H1 (cell line): ENCODE measurements around the gene TRAPPC5. TPM values are rescaled to one million over a fixed set of nuclear protein-coding genes. Genes with fewer than 3 reads are reported as not detected.

Experiments
- CTCF ChIA-PET: fragments of 300-600 bp; sonication (Branson Sonifier 250); formaldehyde crosslinking; loops from one replicate; lab custom pipeline; 2021; ENCODE audit not compliant: partially characterized antibody; lab: Charles Lee
- POLR2A ChIA-PET: fragments of 300-600 bp; sonication (Branson Sonifier 250); formaldehyde crosslinking; loops from one replicate; lab custom pipeline; 2021; ENCODE audit warnings: inconsistent platforms; ENCODE audit not compliant: partially characterized antibody; lab: Charles Lee
- DNase-seq, 2 experiments: peaks; one replicate each; pipeline versions ENCODE4 v3.0.0 to v3.0.0-alpha.2; 2010 to 2022; ENCODE audit warnings: low spot score in 2 of 2, low read depth in 1 of 2, mixed read lengths in 1 of 2
- FAIRE-seq: peaks from 2 replicates; lab custom pipeline; 2011; peaks lifted over from hg19 to GRCh38; lab: Jason Lieb, UNC
- H2AFZ ChIP-seq: 2 replicates; pipeline ENCODE4 v1.8.1; 2012; ENCODE audit warnings: low read length, inconsistent platforms
- H2AK5ac ChIP-seq: 2 replicates; pipeline ENCODE4 v1.6.1; 2013; ENCODE audit warnings: low read depth, low read length
- H2BK120ac ChIP-seq: replicated peaks from 2 replicates; pipeline ENCODE3; 2013; ENCODE audit warnings: low read depth, low read length, inconsistent platforms
- H2BK12ac ChIP-seq: 2 replicates; pipeline ENCODE4 v1.6.1; 2013; ENCODE audit warnings: low read depth, low read length
- H2BK15ac ChIP-seq: 2 replicates; pipeline ENCODE4 v1.6.1; 2013; ENCODE audit warnings: low read length
- H2BK20ac ChIP-seq: 2 replicates; pipeline ENCODE4 v1.6.1; 2013; ENCODE audit warnings: low read length
- H2BK5ac ChIP-seq: 2 replicates; pipeline ENCODE4 v1.6.1; 2013; ENCODE audit warnings: low read depth, low read length
- H3K14ac ChIP-seq: 2 replicates; pipeline ENCODE4 v1.6.1; 2013; ENCODE audit warnings: inconsistent platforms; ENCODE audit not compliant: insufficient read length
- H3K18ac ChIP-seq: 2 replicates; pipeline ENCODE4 v1.6.1; 2013; ENCODE audit warnings: low read length; ENCODE audit errors: extremely low read depth
- H3K23ac ChIP-seq: 2 replicates; pipeline ENCODE4 v1.6.1; 2013; ENCODE audit warnings: inconsistent platforms; ENCODE audit not compliant: insufficient read length
- H3K23me2 ChIP-seq: 2 replicates; pipeline ENCODE4 v1.6.1; 2013; ENCODE audit warnings: low read depth, low read length
- H3K27ac ChIP-seq: 2 replicates; pipeline ENCODE4 v1.6.1; 2011; ENCODE audit warnings: low read depth, low read length, inconsistent platforms
- H3K27me3 ChIP-seq, 4 experiments: replicated peaks in 1 of 4; 1 replicate in 1 of 4; 2 replicates in 3 of 4; pipeline versions ENCODE4 v1.6.1 to v1.8.1; 2011 to 2013; ENCODE audit warnings: low read length in 3 of 4, mild to moderate bottlenecking in 3 of 4, inconsistent platforms in 2 of 4, mixed read lengths in 2 of 4, moderate library complexity in 1 of 4; ENCODE audit not compliant: control insufficient read depth in 3 of 4, insufficient read depth in 3 of 4; ENCODE audit errors: extremely low read depth in 1 of 4
- H3K36me3 ChIP-seq, 4 experiments: 2 replicates each; pipeline versions ENCODE4 v1.6.1 to v1.8.1; 2011 to 2013; ENCODE audit warnings: mild to moderate bottlenecking in 4 of 4, low read length in 3 of 4, moderate library complexity in 2 of 4, control low read depth in 1 of 4, inconsistent platforms in 1 of 4; ENCODE audit not compliant: insufficient read depth in 4 of 4, control insufficient read depth in 2 of 4
- H3K4ac ChIP-seq: replicated peaks from 2 replicates; pipeline ENCODE3; 2013; ENCODE audit warnings: low read length, low read depth, mixed read lengths, inconsistent platforms; ENCODE audit not compliant: insufficient read length
- H3K4me1 ChIP-seq, 4 experiments: replicated peaks in 1 of 4; 1 replicate in 1 of 4; 2 replicates in 3 of 4; pipeline versions ENCODE4 v1.6.1 to v1.8.1; 2011 to 2013; ENCODE audit warnings: low read length in 3 of 4, inconsistent platforms in 2 of 4, mixed read lengths in 1 of 4; ENCODE audit not compliant: insufficient read depth in 4 of 4, control insufficient read depth in 3 of 4
- H3K4me2 ChIP-seq, 2 experiments: 2 replicates each; pipeline versions ENCODE4 v1.6.1 to v1.8.1; 2011 to 2013; ENCODE audit warnings: low read depth in 2 of 2, low read length in 2 of 2, control low read depth in 1 of 2, inconsistent platforms in 1 of 2, mild to moderate bottlenecking in 1 of 2; ENCODE audit not compliant: insufficient read depth in 1 of 2
- H3K4me3 ChIP-seq, 4 experiments: fragments of 200-600, 300-600 bp in 1 of 4; sonication (generic), shearing (Covaris generic), sonication (Bioruptor Twin) in 1 of 4; 2 replicates each; pipeline versions ENCODE4 v1.5.1 to v1.8.1; 2011 to 2016; ENCODE audit warnings: low read length in 4 of 4, low read depth in 3 of 4, control low read depth in 2 of 4, inconsistent platforms in 2 of 4, mild to moderate bottlenecking in 2 of 4, mixed read lengths in 1 of 4, moderate library complexity in 1 of 4; ENCODE audit not compliant: insufficient read depth in 2 of 4; ENCODE audit errors: extremely low read depth in 1 of 4
- H3K56ac ChIP-seq: replicated peaks from 2 replicates; pipeline ENCODE3; 2013; ENCODE audit warnings: low read depth, mild to moderate bottlenecking, mixed read lengths, low read length, inconsistent platforms; ENCODE audit not compliant: insufficient read length
- H3K79me1 ChIP-seq: 2 replicates; pipeline ENCODE4 v1.6.1; 2013; ENCODE audit warnings: low read depth, low read length, control low read depth
- H3K79me2 ChIP-seq, 2 experiments: 2 replicates each; pipeline versions ENCODE4 v1.6.1 to v1.8.1; 2012 to 2013; ENCODE audit warnings: low read length in 2 of 2, mild to moderate bottlenecking in 2 of 2, inconsistent platforms in 1 of 2; ENCODE audit not compliant: insufficient read depth in 2 of 2, control insufficient read depth in 1 of 2
- H3K9ac ChIP-seq, 4 experiments: replicated peaks in 1 of 4; 1 replicate in 1 of 4; 2 replicates in 3 of 4; pipeline versions ENCODE4 v1.6.1 to v1.8.1; 2011 to 2013; ENCODE audit warnings: low read depth in 3 of 4, low read length in 3 of 4, control low read depth in 2 of 4, mild to moderate bottlenecking in 2 of 4, moderate library complexity in 2 of 4, inconsistent platforms in 1 of 4; ENCODE audit errors: extremely low read depth in 1 of 4
- H3K9me3 ChIP-seq, 2 experiments: 2 replicates each; pipeline versions ENCODE4 v1.6.1 to v1.8.1; 2012 to 2013; ENCODE audit warnings: mild to moderate bottlenecking in 2 of 2, moderate library complexity in 2 of 2, control low read depth in 1 of 2, inconsistent platforms in 1 of 2, low read depth in 1 of 2, low read length in 1 of 2, mixed read lengths in 1 of 2; ENCODE audit not compliant: insufficient read depth in 2 of 2
- H4K20me1 ChIP-seq, 2 experiments: replicated peaks in 1 of 2; 2 replicates each; pipeline versions ENCODE3 to v1.8.1; 2011 to 2013; ENCODE audit warnings: inconsistent platforms in 2 of 2, low read length in 2 of 2, mild to moderate bottlenecking in 1 of 2; ENCODE audit not compliant: insufficient read depth in 2 of 2, control insufficient read depth in 1 of 2
- H4K5ac ChIP-seq: 2 replicates; pipeline ENCODE4 v1.6.1; 2013; ENCODE audit warnings: low read length, low read depth, mixed read lengths, inconsistent platforms; ENCODE audit not compliant: insufficient read length
- H4K8ac ChIP-seq: 2 replicates; pipeline ENCODE4 v1.8.0; 2013; ENCODE audit warnings: mild to moderate bottlenecking, moderate library complexity, low read length, inconsistent platforms; ENCODE audit not compliant: insufficient read depth; ENCODE audit errors: extremely low read depth
- H4K91ac ChIP-seq: replicated peaks from 2 replicates; pipeline ENCODE3; 2013; ENCODE audit warnings: low read length, mixed read lengths, inconsistent platforms; ENCODE audit not compliant: insufficient read length
- ASH2L ChIP-seq: fragments of 200-600, 300-600 bp; sonication (generic); IDR thresholded peaks from one replicate; pipeline ENCODE4 v1.7.1; 2017; ENCODE audit warnings: low read length
- ATF2 ChIP-seq: IDR thresholded peaks from 2 replicates; pipeline ENCODE4 v1.6.1; 2012; ENCODE audit warnings: low read length, inconsistent platforms
- CBX5 ChIP-seq: fragments of 300-800, 300-1000 bp; sonication (generic); IDR thresholded peaks from 2 replicates; pipeline ENCODE4 v1.7.1; 2016; ENCODE audit warnings: antibody characterized with exemption, low read length, low read depth
- CEBPB ChIP-seq: IDR thresholded peaks from 2 replicates; pipeline ENCODE4 v1.6.1; 2012; ENCODE audit warnings: low read depth, low read length
- SP4 ChIP-seq: IDR thresholded peaks from 2 replicates; pipeline ENCODE4 v1.6.1; 2012; ENCODE audit warnings: low read length, inconsistent platforms
- WGBS, 2 experiments: shearing (Covaris generic) in 1 of 2; methylation state at CpG; one replicate each; pipeline versions ENCODE4 v1.1.6 to v1.1.7; 2013 to 2015; ENCODE audit warnings: low lambda C conversion rate in 2 of 2, mixed read lengths in 2 of 2, inconsistent platforms in 1 of 2, low coverage in 1 of 2, missing lambda C conversion rate in 1 of 2; ENCODE audit not compliant: insufficient replicate concordance in 2 of 2, insufficient coverage in 1 of 2, insufficient read length in 1 of 2; ENCODE audit errors: extremely low coverage in 1 of 2, missing lambda C conversion rate in 1 of 2; 5-methylcytosine and 5-hydroxymethylcytosine counted together
- polyA plus RNA-seq, 7 experiments: library from polyadenylated mRNA; depleted of rRNA in 3 of 7; stranded (reverse) in 5 of 7; unstranded in 2 of 7; fragments of >200 nt in 5 of 7; fragments of 200-250 nt in 2 of 7; gene quantifications; 1 replicate in 5 of 7; 2 replicates in 1 of 7; 4 replicates in 1 of 7; pipeline versions ENCODE4 v1.2.1 to v1.2.3, GENCODE V29; 2011 to 2013; ENCODE audit warnings: missing spikeins in 2 of 7, mixed read lengths in 2 of 7
- total RNA-seq: library from RNA; stranded (reverse); fragmentation: NEBNext Ultra II Directional; extraction: Animal tissue kit (Norgen Biotek cat#: 25700); gene quantifications from 2 replicates; pipeline ENCODE4 v1.2.1, GENCODE V29; 2021

Gene TRAPPC5
- total and polyA plus RNA-seq, 2 of the 8 experiments (the other 6 are each of a cell fraction or from before 2014, with no cell fraction given), result 109 to 120 TPM

- Histone ChIP-seq H2BK5ac (no peak overlapping the region), H3K23ac (no peak overlapping the region), H3K27ac (no peak overlapping the region), H3K79me1 (no peaks in the 10 kb centered on the region), H4K20me1 (peaks cover 0 to 5% of the 10 kb centered on the region in 2 experiments), H3K27me3 (peaks cover 0 to 8% (median 1%) of the 10 kb centered on the region in 4 experiments; a peak in 4 of 7 replicates), H3K4me2 (no peak overlapping the region), H3K14ac (no peak overlapping the region), H3K18ac (no peak overlapping the region), H3K23me2 (0 out of 2 replicates have a peak, but pooled peaks cover under 1% of the 10 kb centered on the region), H3K79me2 (no peaks in the 10 kb centered on the region), H3K56ac (no peak overlapping the region), H4K5ac (no peak overlapping the region), H3K9me3 (no peaks in the 10 kb centered on the region), H3K9ac (no peak overlapping the region), H2BK20ac (no peak overlapping the region), H3K4me3 (no peak overlapping the region), H2BK12ac (no peak overlapping the region), H3K36me3 (peaks cover 0 to 3% (median 0%) of the 10 kb centered on the region in 4 experiments; a peak in 1 of 8 replicates), H3K4me1 (peaks cover 0 to 5% (median 0%) of the 10 kb centered on the region in 4 experiments; a peak in 5 of 7 replicates), H3K4ac (no peak overlapping the region), H2AFZ (no peak overlapping the region), H2BK15ac (no peak overlapping the region), H2BK120ac (no peak overlapping the region), H4K8ac (no peak overlapping the region), H2AK5ac (no peak overlapping the region)
- 93% methylated on average over 26 of the region's 26 CpGs; no CpG with 5 or more reads in 1 of the 2 experiments for WGBS, 2 experiments
- FAIRE-seq (no peak), DNase-seq (no peak)
- ChIA-PET CTCF (no interaction called here), POLR2A (interaction anchor here (1.3 kb wide), 2 partner anchors 10 to 17 kb away, joined by 4 to 6 read pairs; partner anchors contain the start of genes PET100 and STXBP2)
- TF ChIP-seq ATF2 (no peak), ASH2L (no peak), CEBPB (no peak), SP4 (no peak), CBX5 (no peak)
- TF ChIP-seq, all 59 proteins: peak for 0
- no peak overlapping the region for H4K91ac ChIP-seq
Observed at GRCh38 chr19:7647156-7647555, 33.5 kb upstream of the TRAPPC5 start.
